GM12874 (cell line): ENCODE data around the gene TTC22.

ENCODE experiments used
- TF ChIP-seq, protein P1 (sequence below): IDR thresholded peaks from 2 replicates; pipeline ENCODE4 v1.5.1; 2011; ENCODE audit warnings: low read depth, mild to moderate bottlenecking, control low read depth, low read length, moderate library complexity; ENCODE audit not compliant: insufficient read depth

TTC22 gene

DNA sequence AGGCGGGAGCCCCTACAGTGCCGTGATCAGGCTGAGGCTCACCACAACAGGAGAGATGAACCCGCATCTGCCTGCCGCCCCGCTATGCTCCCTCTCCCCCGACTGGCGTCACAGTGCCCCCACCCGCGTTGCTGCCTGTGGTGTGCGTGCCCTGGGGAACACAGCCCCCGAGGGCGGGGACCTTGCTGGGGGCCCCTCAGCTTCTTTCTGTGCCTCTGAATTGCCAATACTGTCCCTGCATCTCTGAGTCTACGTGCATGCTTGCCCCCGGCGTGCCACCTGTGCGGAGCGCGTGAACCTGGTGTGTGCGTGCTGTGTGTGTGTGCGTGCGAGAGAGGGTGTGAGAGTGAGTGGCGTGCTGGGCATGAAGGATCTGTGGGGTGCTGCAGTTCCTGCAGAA is 47.1 kb downstream of the TTC22 start:
- TF ChIP-seq, protein P1, sequence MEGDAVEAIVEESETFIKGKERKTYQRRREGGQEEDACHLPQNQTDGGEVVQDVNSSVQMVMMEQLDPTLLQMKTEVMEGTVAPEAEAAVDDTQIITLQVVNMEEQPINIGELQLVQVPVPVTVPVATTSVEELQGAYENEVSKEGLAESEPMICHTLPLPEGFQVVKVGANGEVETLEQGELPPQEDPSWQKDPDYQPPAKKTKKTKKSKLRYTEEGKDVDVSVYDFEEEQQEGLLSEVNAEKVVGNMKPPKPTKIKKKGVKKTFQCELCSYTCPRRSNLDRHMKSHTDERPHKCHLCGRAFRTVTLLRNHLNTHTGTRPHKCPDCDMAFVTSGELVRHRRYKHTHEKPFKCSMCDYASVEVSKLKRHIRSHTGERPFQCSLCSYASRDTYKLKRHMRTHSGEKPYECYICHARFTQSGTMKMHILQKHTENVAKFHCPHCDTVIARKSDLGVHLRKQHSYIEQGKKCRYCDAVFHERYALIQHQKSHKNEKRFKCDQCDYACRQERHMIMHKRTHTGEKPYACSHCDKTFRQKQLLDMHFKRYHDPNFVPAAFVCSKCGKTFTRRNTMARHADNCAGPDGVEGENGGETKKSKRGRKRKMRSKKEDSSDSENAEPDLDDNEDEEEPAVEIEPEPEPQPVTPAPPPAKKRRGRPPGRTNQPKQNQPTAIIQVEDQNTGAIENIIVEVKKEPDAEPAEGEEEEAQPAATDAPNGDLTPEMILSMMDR: no peak

DNA sequence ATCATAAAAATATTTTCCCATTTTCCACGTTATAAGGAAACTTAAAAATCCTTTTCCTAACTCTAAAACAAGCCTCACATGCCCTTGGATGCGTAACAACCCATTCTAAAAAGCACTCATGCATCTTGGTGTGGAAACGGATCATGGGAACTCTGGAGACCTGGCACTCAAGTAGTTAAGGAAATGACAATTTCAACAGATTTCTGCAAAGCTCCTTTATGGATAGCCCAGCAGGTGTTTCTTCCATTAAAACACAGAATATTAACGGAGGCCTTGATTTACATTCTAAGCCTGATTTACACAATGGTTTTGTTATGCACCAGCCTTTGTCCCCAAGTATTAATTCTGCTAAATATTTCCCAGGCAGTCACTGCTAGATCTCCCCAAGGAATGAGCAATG is 49.7 kb downstream of the TTC22 start:
- TF ChIP-seq, protein P1: no peak

DNA sequence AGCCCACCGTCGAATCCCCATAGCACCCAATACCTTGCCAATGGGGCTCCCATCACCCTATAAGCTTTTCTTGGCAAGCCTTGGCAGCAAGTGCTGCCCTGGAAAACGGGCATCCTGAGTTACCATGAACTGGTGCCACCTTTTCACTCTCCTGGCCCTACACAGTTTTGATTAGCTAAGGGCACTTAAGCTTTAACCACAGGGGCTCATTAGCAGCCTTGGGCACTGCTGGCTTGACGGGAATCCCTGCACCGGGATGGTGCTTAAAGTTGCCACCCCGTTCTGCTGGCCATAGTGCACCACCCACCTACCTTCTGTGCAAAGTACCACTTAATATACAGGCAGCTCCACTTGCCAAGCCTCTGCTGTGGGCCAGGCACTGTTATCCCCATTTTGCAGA is 50.5 kb downstream of the TTC22 start:
- TF ChIP-seq, protein P1: no peak

DNA sequence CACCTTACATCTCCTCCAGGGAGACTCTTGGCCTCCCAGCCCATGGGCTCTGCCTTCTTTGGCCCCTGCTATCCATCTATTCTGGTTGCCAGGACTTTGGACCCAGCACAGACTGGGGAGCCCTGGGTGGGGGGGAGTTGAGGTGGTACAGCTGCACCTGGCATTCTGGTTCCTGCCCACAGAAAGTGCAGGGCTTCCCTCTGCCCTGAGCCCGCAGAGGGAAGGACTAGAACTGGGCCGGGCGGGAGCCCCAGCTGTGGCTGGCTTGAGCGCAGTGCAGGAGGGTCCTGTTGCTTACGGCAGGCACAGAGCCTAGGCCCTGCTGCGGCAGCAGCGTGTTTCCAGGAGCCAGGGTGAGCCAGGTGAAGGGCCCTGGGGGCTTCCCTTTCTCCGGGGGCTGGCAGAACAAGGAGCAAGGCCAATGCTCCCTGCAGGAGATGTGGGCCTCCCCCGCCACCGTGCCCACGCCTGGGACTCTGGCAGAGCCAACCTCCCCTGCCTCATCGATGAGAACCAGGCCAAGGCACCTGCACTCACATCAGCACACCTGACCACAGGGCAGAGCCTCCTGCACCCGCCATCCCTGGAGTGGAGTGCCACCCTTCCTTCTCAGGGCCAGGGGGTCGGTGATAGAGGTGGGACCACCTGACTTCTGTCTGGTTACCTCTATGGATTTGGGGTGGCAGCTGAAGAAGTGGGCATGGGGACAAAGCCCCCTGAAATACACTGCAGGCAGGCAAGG is 52.9 kb downstream of the TTC22 start:
- TF ChIP-seq, protein P1: no peak

DNA sequence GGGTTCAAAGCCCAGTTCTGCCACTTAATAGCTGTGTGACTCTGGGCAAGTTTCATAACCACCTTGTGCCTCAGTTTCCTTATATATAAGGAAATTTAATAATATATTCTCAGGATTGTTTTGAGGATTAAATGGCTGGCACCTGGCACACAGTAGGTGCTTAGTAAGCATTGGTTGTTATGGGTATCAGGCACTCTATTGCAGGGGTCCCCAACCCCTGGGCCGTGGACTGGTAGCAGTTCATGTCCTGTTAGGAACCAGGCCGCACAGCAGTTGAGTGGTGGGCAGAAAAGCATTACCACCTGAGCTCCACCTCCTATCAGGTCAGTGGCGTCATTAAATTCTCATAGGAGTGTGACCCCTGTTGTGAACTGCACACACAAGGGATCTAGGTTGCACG is 55.3 kb downstream of the TTC22 start:
- TF ChIP-seq, protein P1: no peak

DNA sequence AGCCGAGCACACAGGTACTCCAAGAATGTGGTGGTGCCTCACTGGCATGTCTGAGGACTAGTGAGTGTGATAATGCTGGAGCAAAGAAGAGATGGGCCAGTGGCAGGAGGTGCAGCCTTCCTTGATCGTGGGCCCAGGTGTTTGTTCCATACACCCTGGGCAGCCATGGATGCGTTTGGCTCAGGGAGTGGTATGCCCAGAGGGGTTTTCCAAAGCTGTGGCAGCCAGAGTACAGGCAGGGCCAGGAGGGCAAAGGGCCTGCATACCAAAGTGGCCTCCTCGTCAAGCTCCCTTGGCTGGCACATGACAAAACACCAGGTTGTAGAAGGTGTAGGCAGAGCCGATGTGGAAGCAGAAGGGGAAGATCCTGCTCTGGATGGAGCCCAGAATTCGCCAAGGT is 55.8 kb downstream of the TTC22 start:
- TF ChIP-seq, protein P1: no peak

DNA sequence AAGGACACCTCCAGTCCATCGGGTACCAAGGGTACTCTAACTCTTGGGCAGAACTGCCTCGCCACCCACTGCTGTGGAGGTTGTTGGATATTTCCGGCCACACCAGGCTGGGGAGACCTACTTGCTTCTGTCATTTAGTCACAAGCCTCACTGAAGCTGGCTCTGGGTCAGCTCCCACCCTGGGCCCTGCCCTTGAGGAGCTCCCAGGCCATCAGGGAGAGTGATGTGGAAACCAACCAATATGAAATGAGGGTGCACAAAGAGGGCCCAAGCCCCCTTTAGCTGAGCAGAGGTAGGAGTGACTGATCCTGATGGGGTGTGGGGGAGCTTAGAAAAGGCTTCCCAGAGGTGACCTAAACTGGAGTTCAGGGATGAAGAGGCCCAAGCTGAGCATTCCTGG is 56.4 kb downstream of the TTC22 start:
- TF ChIP-seq, protein P1: no peak
